HG03066 (cell line): ENCODE results near the gene CLIP1.
"Not testable (repeated sequence)": the region's sequence is repeated elsewhere in the genome, so short reads cannot be mapped to it uniquely, and the experiment has no call there.

Experiments
- ATAC-seq: cut with Tn5 transposase; IDR thresholded peaks from one replicate; pipeline ENCODE4 v1.9.1; 2021; ENCODE audit warnings: low read depth; ENCODE audit not compliant: unreplicated experiment

The CLIP1 gene

GRCh38 chr12:122362755-122363154 is 59.7 kb downstream of the CLIP1 start:
- ATAC-seq: no peak

GRCh38 chr12:122358403-122358802 is 64.1 kb downstream of the CLIP1 start:
- not testable (repeated sequence) for ATAC-seq

DNA sequence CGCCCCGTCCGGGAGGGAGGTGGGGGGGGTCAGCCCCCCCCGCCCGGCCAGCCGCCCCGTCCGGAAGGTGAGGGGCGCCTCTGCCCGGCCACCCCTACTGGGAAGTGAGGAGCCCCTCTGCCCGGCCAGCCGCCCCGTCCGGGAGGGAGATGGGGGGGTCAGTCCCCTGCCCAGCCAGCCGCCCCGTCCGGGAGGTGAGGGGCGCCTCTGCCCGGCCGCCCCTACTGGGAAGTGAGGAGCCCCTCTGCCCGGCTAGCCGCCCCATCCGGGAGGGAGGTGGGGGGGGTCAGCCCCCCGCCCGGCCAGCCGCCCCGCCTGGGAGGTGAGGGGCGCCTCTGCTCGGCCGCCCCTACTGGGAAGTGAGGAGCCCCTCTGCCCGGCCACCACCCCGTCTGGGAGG is 64.9 kb downstream of the CLIP1 start:
- not testable (repeated sequence) for ATAC-seq

DNA sequence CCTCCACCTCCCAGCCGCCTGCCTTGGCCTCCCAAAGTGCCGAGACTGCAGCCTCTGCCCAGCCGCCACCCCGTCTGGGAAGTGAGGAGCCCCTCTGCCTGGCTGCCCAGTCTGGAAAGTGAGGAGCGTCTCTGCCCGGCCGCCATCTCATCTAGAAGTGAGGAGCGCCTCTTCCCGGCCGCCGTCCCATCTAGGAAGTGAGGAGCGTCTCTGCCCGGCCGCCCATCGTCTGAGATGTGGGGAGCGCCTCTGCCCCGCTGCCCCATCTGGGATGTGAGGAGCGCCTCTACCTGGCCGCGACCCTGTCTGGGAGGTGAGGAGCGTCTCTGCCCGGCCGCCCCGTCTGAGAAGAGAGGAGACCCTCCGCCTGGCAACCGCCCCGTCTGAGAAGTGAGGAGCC is 65.5 kb downstream of the CLIP1 start:
- ATAC-seq: not testable (repeated sequence)

DNA sequence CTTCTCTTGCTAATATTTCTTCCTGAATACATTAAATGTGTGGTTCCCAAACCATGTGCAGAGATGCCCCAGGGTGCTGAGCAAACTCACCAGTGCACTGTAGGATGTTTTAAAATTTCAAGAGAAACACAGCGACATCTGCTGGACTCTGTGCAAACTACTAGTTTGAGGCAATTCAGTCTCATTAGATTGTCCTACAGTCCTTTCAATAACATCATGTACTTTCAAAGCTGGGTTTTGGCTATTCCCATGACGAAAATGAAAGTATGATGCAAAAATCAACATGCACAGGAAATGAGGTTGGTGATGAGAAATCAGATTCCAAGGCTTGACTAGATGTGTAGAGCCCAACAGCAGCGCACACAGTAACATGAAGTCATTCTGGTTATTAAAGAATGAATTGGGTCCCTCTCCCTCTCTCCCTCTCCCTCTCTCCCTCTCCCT is 66.3 kb downstream of the CLIP1 start:
- no peak for ATAC-seq

DNA sequence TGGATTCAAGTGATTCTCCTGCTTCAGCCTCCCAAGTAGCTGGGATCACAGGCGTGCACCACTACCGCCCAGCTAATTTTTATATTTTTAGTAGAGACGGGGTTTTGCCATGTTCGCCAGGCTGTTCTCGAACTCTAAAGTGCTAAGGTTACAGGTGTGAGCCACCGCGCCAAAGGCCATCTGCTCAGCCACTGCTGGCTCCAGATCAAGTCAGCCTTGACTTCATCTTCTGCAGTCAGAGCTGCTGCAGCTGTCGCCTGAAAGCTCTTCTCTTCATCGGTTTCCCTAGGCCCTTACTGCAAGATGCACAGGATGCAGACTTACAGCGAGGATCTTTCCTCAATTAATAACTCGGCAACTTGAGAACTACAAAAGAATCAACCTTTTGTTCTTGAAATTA is 66.8 kb downstream of the CLIP1 start:
- no peak for ATAC-seq

DNA sequence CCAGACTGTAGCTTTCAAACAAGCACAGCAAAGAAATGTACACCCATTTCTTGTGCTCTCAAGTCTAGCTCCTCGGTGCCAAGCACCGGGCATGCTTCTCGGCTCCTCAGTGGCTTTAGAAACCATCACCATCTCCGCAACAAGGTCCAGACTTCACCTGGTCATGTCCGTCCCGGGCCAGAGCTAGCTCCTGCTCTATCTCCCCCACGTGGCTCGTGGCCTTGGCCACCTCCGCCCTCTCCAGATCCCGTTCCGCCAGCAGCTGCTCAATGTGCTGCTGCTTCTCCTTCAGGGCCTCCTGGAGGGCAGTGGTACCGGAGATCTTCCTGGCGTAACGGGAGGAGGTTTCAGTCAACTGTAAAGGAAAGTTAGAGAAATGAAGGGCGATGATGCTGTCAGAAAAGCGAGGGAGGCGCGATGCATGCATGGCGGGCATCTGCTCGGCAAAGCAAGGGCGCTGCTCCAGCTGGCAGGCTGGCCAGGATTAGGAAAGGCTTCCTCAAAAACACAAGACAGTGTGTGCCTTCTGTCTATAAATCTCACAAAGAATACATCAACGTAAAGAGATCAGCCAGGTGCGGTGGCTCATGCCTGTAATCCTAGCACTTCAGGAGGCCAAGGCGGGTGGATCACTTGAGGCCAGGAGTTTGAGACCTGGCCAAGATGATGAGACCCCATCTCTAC is 67.4 kb downstream of the CLIP1 start:
- no peak for ATAC-seq

- ATAC-seq: no peak
These were observed 70.1 kb downstream of the CLIP1 start for GRCh38 chr12:122352394-122352793.

DNA sequence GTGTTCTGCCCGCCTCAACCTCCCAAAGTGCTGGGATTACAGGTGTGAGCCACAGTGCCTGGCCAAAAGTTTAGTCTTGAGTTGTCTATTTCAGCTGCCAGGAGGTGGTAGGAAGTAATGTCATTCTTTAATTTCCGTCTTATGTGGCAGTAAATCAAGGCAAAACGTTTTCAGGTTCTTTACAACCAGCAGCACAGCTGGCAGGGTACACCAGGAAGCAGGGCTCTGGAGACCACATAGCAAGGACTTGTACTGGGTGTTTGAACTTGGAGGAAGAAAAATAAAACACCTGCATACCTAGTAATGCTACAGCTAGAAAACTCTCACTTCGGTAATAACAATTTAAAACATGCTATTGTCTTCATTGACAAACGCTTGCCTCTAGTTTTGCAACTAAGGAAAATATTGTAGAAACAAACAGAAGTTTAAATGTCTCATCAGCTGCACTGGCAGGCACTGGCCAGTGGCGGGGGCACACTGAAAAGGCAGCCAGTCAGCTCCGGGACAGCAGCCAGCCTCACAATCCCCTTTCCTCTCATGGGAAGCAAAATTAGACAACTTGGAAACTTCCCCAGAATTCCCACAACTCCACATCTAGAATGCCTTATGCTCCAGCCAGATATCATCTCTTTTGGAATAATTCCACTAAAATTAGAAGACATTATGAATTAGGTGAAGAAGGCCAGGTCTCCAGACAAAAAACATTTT is 72.2 kb downstream of the CLIP1 start:
- no peak for ATAC-seq

- no peak for ATAC-seq
These were observed 73.4 kb downstream of the CLIP1 start for GRCh38 chr12:122349078-122349477.

GRCh38 chr12:122348505-122348904 is 74.0 kb downstream of the CLIP1 start:
- no peak for ATAC-seq

DNA sequence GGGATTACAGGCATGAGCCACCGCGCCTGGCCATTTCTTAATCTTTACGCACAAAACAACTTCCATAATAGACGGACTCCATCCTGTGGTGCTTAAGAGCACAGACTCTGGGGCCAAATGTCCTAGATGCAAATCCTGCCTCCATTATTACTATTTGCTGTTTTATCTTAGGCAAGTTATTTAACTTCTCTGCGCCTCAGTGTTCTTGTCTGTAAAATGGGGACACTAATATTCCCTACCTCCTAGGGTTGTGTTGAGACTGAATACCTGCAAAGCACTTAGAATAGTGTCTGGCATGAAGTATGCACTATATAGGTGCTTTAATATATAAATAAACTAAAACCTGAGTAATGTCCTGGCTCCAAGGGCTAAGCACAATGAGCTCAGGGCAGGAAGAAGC is 76.4 kb downstream of the CLIP1 start:
- no peak for ATAC-seq

GRCh38 chr12:122345042-122345441 is 77.4 kb downstream of the CLIP1 start:
- ATAC-seq: no peak

GRCh38 chr12:122336015-122336946 is 86.2 kb downstream of the CLIP1 start:
- no peak for ATAC-seq

GRCh38 chr12:122333142-122334087 is 89.1 kb downstream of the CLIP1 start:
- no peak for ATAC-seq

DNA sequence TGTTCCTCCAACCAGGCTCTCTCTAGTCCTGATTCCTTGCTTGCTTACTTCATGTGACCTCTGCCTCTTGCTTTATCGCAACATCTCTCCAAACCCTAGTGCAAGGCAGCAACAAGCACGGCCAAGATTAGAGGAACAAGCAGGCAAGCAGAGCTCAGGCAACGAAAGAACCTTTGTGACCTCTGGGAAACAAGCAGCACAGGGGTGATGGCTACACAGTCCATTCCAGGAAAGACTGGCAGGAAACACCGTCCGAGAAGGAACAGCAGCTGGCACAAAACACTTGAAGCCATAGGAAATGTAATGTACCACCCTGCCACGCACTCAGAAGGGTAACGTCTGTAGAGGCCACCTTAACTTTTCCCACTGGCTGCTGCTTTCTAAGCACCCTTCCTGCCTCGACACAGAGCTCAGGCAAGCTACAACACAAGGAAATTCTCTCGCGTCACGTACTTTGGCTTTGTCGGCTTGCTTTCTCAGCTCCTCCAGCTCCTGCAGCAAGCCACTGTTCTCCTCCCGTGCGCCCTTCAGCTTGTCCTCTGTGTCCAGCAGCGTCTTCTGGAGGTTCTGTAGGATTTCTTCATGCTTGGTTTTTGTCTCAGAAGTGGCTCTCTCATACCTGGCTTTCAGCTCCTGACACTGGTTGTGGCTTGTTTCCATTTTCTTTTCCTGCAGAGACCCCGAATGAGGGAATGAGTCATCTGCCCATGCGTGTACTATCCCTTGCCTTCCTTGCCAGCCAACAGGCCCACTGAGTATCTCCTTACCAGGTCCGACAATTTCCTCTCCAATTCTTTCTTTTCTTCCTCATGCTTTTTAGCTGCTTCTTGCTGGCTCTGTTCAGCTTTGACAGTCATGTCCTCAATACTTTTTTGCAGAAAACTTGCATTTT is 94.7 kb downstream of the CLIP1 start:
- ATAC-seq: no peak

GRCh38 chr12:122327014-122327413 is 95.5 kb downstream of the CLIP1 start:
- no peak for ATAC-seq

DNA sequence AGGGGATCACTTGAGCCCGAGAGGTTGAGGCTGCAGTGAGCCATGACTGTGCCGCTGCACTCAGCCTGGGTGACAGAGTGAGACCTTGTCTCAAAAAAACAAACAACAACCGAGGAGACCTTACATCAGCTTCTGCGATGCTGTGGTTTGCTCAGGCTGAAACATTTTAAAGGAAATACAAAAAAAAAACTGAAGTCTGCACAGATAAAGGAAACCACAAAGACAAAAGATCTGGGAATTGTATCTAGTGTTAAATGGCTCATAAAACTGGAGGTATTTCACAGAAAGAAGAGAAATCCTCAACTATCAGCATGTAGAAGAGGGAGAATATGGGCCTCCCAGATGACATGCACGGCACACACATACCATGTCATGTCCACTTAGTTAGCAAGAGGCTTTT is 95.9 kb downstream of the CLIP1 start:
- no peak for ATAC-seq
